Cardiac septum (tissue), 1 donor: ENCODE data around the gene SYT7. TPM values are rescaled to one million over a fixed set of nuclear protein-coding genes. Genes with fewer than 3 reads are reported as not detected.
"Not testable (repeated sequence)": the region's sequence is repeated elsewhere in the genome, so short reads cannot be mapped to it uniquely, and the experiment has no call there.

Experiments used
- DNase-seq: peaks from one replicate; pipeline ENCODE4 v3.0.0-alpha.2; 2020; ENCODE audit warnings: low spot score
- intact Hi-C: fragments of 100-400 bp; cut with DNase I; formaldehyde crosslinking; loops from one replicate; pipeline ENCODE4 v1.14.0; 2022
- total RNA-seq: library from RNA; stranded (reverse); fragmentation: NEBNext Ultra II Directional; extraction: Animal tissue kit (Norgen Biotek cat#: 25700); gene quantifications from one replicate; pipeline ENCODE4 v1.2.1, GENCODE V29; 2021
- donor health status: DM: no; HTN: no; CAD: no.

The SYT7 gene
- total RNA-seq, 1 donor from 2014 or later = 9.3 TPM

GRCh38 chr11:61489833-61490721, 90.8 kb downstream of the SYT7 start:
- no peak for DNase-seq
- intact Hi-C loops = no loop called here

- intact Hi-C loops = no loop called here
Measured at GRCh38 chr11:61488651-61489291, 92.1 kb downstream of the SYT7 start.

GRCh38 chr11:61487342-61488025, 93.4 kb downstream of the SYT7 start:
- intact Hi-C loops = no loop called here
- DNase-seq = no peak

More at GRCh38 chr11:61488651-61489291, 92.1 kb downstream of the SYT7 start:
- DNase-seq = no peak

- no peak for DNase-seq
- intact Hi-C loops = no loop called here
Measured at GRCh38 chr11:61486779-61487178, 94.1 kb downstream of the SYT7 start.

- no peak for DNase-seq
- intact Hi-C loops = no loop called here
Measured at GRCh38 chr11:61486011-61486620, 94.8 kb downstream of the SYT7 start.

GRCh38 chr11:61485080-61485479, 95.8 kb downstream of the SYT7 start:
- intact Hi-C loops = no loop called here
- DNase-seq = no peak

GRCh38 chr11:61484541-61484940, 96.3 kb downstream of the SYT7 start:
- intact Hi-C loops = no loop called here

GRCh38 chr11:61482513-61482912, 98.4 kb downstream of the SYT7 start:
- DNase-seq = no peak
- intact Hi-C loops = no loop called here

More at GRCh38 chr11:61484541-61484940, 96.3 kb downstream of the SYT7 start:
- no peak for DNase-seq

GRCh38 chr11:61481806-61482205, 99.1 kb downstream of the SYT7 start:
- intact Hi-C loops = no loop called here
- no peak for DNase-seq

GRCh38 chr11:61480994-61481335, 99.9 kb downstream of the SYT7 start:
- no peak for DNase-seq
- intact Hi-C loops = no loop called here

- DNase-seq = no peak
- intact Hi-C loops = no loop called here
Measured at GRCh38 chr11:61480261-61480993, 100.4 kb downstream of the SYT7 start.

GRCh38 chr11:61479360-61480058, 101.4 kb downstream of the SYT7 start:
- DNase-seq = not testable (repeated sequence)
- intact Hi-C loops = loop anchor here (5.0 to 10.0 kb wide), 2 partner anchors 98 to 245 kb away; no protein-coding TSS in a partner anchor

- intact Hi-C loops = loop anchor here (2.0 to 10.0 kb wide), 5 partner anchors 39 to 247 kb away; no protein-coding TSS in a partner anchor
- no peak for DNase-seq
Measured at GRCh38 chr11:61477727-61478148, 103.1 kb downstream of the SYT7 start.

- DNase-seq = no peak
- intact Hi-C loops = loop anchor here (2.0 to 10.0 kb wide), 5 partner anchors 40 to 248 kb away; no protein-coding TSS in a partner anchor
Measured at GRCh38 chr11:61477126-61477525, 103.8 kb downstream of the SYT7 start.

- no peak for DNase-seq
- intact Hi-C loops = loop anchor here (2.0 to 10.0 kb wide), 5 partner anchors 40 to 248 kb away; no protein-coding TSS in a partner anchor
Measured at GRCh38 chr11:61476371-61476770, 104.5 kb downstream of the SYT7 start.

GRCh38 chr11:61475433-61475832, 105.4 kb downstream of the SYT7 start:
- intact Hi-C loops = loop anchor here (5.0 to 10.0 kb wide), 2 partner anchors 102 to 249 kb away; no protein-coding TSS in a partner anchor
- DNase-seq = no peak

GRCh38 chr11:61474013-61474643, 106.7 kb downstream of the SYT7 start:
- DNase-seq = no peak
- intact Hi-C loops = loop anchor here (10.0 kb wide), 1 partner anchor 251 kb away; no protein-coding TSS in a partner anchor
